SU-DHL-6 (cell line): Measurements from ENCODE around the gene SPRY2.

Experiments
- CTCF ChIP-seq: fragments of 200-600 bp; sonication (generic); IDR thresholded peaks from one replicate; pipeline ENCODE4 v1.5.1; 2017; ENCODE audit warnings: antibody characterized with exemption, mild to moderate bottlenecking, low read length, moderate library complexity; ENCODE audit not compliant: insufficient read depth, poor library complexity, severe bottlenecking
- EZH2phosphoT487 ChIP-seq: fragments of 200-600 bp; sonication (generic), shearing (Covaris generic); conservative IDR thresholded peaks from 2 replicates; pipeline ENCODE4 v1.6.1; 2018; ENCODE audit warnings: mild to moderate bottlenecking, antibody characterized with exemption, low read length, moderate library complexity, mixed read lengths

GRCh38 chr13:80376554-80376953, 35.6 kb upstream of the SPRY2 start:
- TF ChIP-seq CTCF, result no peak
- no peak for TF ChIP-seq EZH2phosphoT487
